Activated T-cell treated with anti-CD3 and anti-CD28 coated beads, Interleukin-2, amount 50 U/mL, for 24 hours (primary cell): Measurements from ENCODE around the gene LOX.
"Not testable (repeated sequence)": the region's sequence is repeated elsewhere in the genome, so short reads cannot be mapped to it uniquely, and the experiment has no call there.

Source experiments
- DNase-seq: peaks from one replicate; pipeline ENCODE4 v3.0.0-alpha.2; 2020
- H3K27ac Mint-ChIP-seq: 2 replicates; pipeline ENCODE4 v1.8.0; 2020; ENCODE audit warnings: mild to moderate bottlenecking, mixed read lengths
- H3K27me3 Mint-ChIP-seq: 2 replicates; pipeline ENCODE4 v1.8.0; 2020; ENCODE audit warnings: mixed read lengths
- H3K36me3 Mint-ChIP-seq: 2 replicates; pipeline ENCODE4 v1.8.0; 2020; ENCODE audit warnings: low read depth, mixed read lengths
- H3K4me1 Mint-ChIP-seq: 2 replicates; pipeline ENCODE4 v1.8.0; 2020; ENCODE audit warnings: low read depth, mixed read lengths
- H3K4me3 Mint-ChIP-seq: 2 replicates; pipeline ENCODE4 v1.8.0; 2020; ENCODE audit warnings: mild to moderate bottlenecking, moderate library complexity, mixed read lengths
- H3K9me3 Mint-ChIP-seq: 2 replicates; pipeline ENCODE4 v1.8.0; 2020; ENCODE audit warnings: mixed read lengths

The LOX gene

GRCh38 chr5:122110987-122111386, 32.9 kb upstream of the LOX start:
- H3K9me3 Mint-ChIP-seq: no peaks in the 10 kb centered on the region
- no peak overlapping the region for H3K4me3 Mint-ChIP-seq
- H3K27ac Mint-ChIP-seq: no peak overlapping the region
- H3K4me1 Mint-ChIP-seq: no peaks in the 10 kb centered on the region
- no peak for DNase-seq
- peaks cover 8% of the 10 kb centered on the region for H3K27me3 Mint-ChIP-seq
- H3K36me3 Mint-ChIP-seq: no peaks in the 10 kb centered on the region

GRCh38 chr5:122107016-122107415, 29.0 kb upstream of the LOX start:
- no peak overlapping the region for H3K4me3 Mint-ChIP-seq
- no peaks in the 10 kb centered on the region for H3K9me3 Mint-ChIP-seq

GRCh38 chr5:122105909-122106308, 27.9 kb upstream of the LOX start:
- Mint-ChIP-seq H3K4me1 (no peaks in the 10 kb centered on the region), H3K27ac (no peak overlapping the region), H3K9me3 (no peaks in the 10 kb centered on the region), H3K36me3 (no peaks in the 10 kb centered on the region), H3K4me3 (no peak overlapping the region), H3K27me3 (peaks cover 8% of the 10 kb centered on the region)
- no peak for DNase-seq

More at GRCh38 chr5:122107016-122107415, 29.0 kb upstream of the LOX start:
- Mint-ChIP-seq H3K36me3 (no peaks in the 10 kb centered on the region), H3K27me3 (peaks cover 8% of the 10 kb centered on the region), H3K27ac (no peak overlapping the region), H3K4me1 (no peaks in the 10 kb centered on the region)
- DNase-seq: no peak

GRCh38 chr5:122102825-122103224, 24.8 kb upstream of the LOX start:
- Mint-ChIP-seq H3K4me1 (no peaks in the 10 kb centered on the region), H3K36me3 (no peaks in the 10 kb centered on the region), H3K27ac (no peak overlapping the region), H3K9me3 (no peaks in the 10 kb centered on the region), H3K27me3 (peaks cover 5% of the 10 kb centered on the region), H3K4me3 (no peak overlapping the region)
- DNase-seq: no peak

GRCh38 chr5:122101636-122102285, 23.7 kb upstream of the LOX start:
- no peak for DNase-seq

GRCh38 chr5:122099060-122099790, 21.2 kb upstream of the LOX start:
- H3K4me1 Mint-ChIP-seq: no peaks in the 10 kb centered on the region
- no peak overlapping the region for H3K27ac Mint-ChIP-seq
- H3K4me3 Mint-ChIP-seq: no peak overlapping the region
- no peaks in the 10 kb centered on the region for H3K36me3 Mint-ChIP-seq
- no peak for DNase-seq
- no peaks in the 10 kb centered on the region for H3K27me3 Mint-ChIP-seq
- H3K9me3 Mint-ChIP-seq: no peaks in the 10 kb centered on the region

More at GRCh38 chr5:122101636-122102285, 23.7 kb upstream of the LOX start:
- H3K27me3 Mint-ChIP-seq: no peaks in the 10 kb centered on the region
- H3K27ac Mint-ChIP-seq: no peak overlapping the region
- no peaks in the 10 kb centered on the region for H3K9me3 Mint-ChIP-seq
- H3K36me3 Mint-ChIP-seq: no peaks in the 10 kb centered on the region
- H3K4me1 Mint-ChIP-seq: no peaks in the 10 kb centered on the region
- H3K4me3 Mint-ChIP-seq: no peak overlapping the region

- Mint-ChIP-seq H3K4me1 (no peaks in the 10 kb centered on the region), H3K4me3 (no peak overlapping the region), H3K27ac (no peak overlapping the region), H3K36me3 (no peaks in the 10 kb centered on the region), H3K9me3 (no peaks in the 10 kb centered on the region), H3K27me3 (no peaks in the 10 kb centered on the region)
- no peak for DNase-seq
Measured at GRCh38 chr5:122097391-122097790, 19.3 kb upstream of the LOX start.

GRCh38 chr5:122095158-122095557, 17.1 kb upstream of the LOX start:
- Mint-ChIP-seq H3K9me3 (no peaks in the 10 kb centered on the region), H3K4me1 (no peaks in the 10 kb centered on the region), H3K36me3 (no peaks in the 10 kb centered on the region), H3K27me3 (peaks cover 7% of the 10 kb centered on the region), H3K27ac (no peak overlapping the region), H3K4me3 (no peak overlapping the region)
- no peak for DNase-seq

GRCh38 chr5:122094251-122094650, 16.2 kb upstream of the LOX start:
- not testable (repeated sequence) for H3K27ac Mint-ChIP-seq, DNase-seq, H3K36me3 Mint-ChIP-seq, H3K4me3 Mint-ChIP-seq, H3K9me3 Mint-ChIP-seq, H3K4me1 Mint-ChIP-seq, H3K27me3 Mint-ChIP-seq

- H3K4me1 Mint-ChIP-seq: peaks cover 2% of the 10 kb centered on the region
- no peak overlapping the region for H3K27ac Mint-ChIP-seq
- H3K4me3 Mint-ChIP-seq: no peak overlapping the region
- no peak for DNase-seq
- no peaks in the 10 kb centered on the region for H3K9me3 Mint-ChIP-seq
- peaks cover 10% of the 10 kb centered on the region for H3K27me3 Mint-ChIP-seq
- no peaks in the 10 kb centered on the region for H3K36me3 Mint-ChIP-seq
Measured at GRCh38 chr5:122093415-122094180, 15.5 kb upstream of the LOX start.

- peaks cover 2% of the 10 kb centered on the region for H3K4me1 Mint-ChIP-seq
- H3K9me3 Mint-ChIP-seq: no peaks in the 10 kb centered on the region
- H3K36me3 Mint-ChIP-seq: no peaks in the 10 kb centered on the region
- DNase-seq: no peak
- no peak overlapping the region for H3K4me3 Mint-ChIP-seq
- H3K27me3 Mint-ChIP-seq: peaks cover 10% of the 10 kb centered on the region
- H3K27ac Mint-ChIP-seq: no peak overlapping the region
Measured at GRCh38 chr5:122091936-122092600, 14.0 kb upstream of the LOX start.

GRCh38 chr5:122089096-122090013, 11.3 kb upstream of the LOX start:
- Mint-ChIP-seq H3K27me3 (peaks cover 10% of the 10 kb centered on the region), H3K4me1 (peaks cover 2% of the 10 kb centered on the region), H3K4me3 (no peak overlapping the region), H3K36me3 (no peaks in the 10 kb centered on the region), H3K27ac (no peak overlapping the region), H3K9me3 (no peaks in the 10 kb centered on the region)
- no peak for DNase-seq

- H3K9me3 Mint-ChIP-seq: no peaks in the 10 kb centered on the region
- H3K4me1 Mint-ChIP-seq: peaks cover 2% of the 10 kb centered on the region
- H3K27me3 Mint-ChIP-seq: peaks cover 20% of the 10 kb centered on the region
- H3K4me3 Mint-ChIP-seq: no peak overlapping the region
- H3K36me3 Mint-ChIP-seq: no peaks in the 10 kb centered on the region
- no peak overlapping the region for H3K27ac Mint-ChIP-seq
- no peak for DNase-seq
Measured at GRCh38 chr5:122085041-122085440, 7.0 kb upstream of the LOX start.

- no peak for DNase-seq
- Mint-ChIP-seq H3K27me3 (peaks cover 32% of the 10 kb centered on the region), H3K36me3 (no peaks in the 10 kb centered on the region), H3K4me3 (no peak overlapping the region), H3K9me3 (no peaks in the 10 kb centered on the region), H3K27ac (no peak overlapping the region), H3K4me1 (no peaks in the 10 kb centered on the region)
Measured at GRCh38 chr5:122083535-122083934, 5.5 kb upstream of the LOX start.
